SK-MEL-5 (cell line): ENCODE data around the gene PEX14. TPM values are rescaled to one million over a fixed set of nuclear protein-coding genes. Genes with fewer than 3 reads are reported as not detected.

ENCODE experiments used
- DNase-seq: peaks from one replicate; pipeline ENCODE4 v3.0.0-alpha.2; 2016; ENCODE audit warnings: low read depth, low spot score
- in situ Hi-C: cut with HindIII; loops from 2 replicates; pipeline ENCODE4 v1.10.0; 2016; ENCODE audit warnings: low sequenced_read_pairs, high pct_unique_total_duplicates, low pct_unique_long_range_greater_than_20kb
- total RNA-seq: library from RNA; depleted of rRNA; stranded (reverse); fragments of >200 nt; shearing (Covaris generic); gene quantifications from 2 replicates; pipeline ENCODE4 v1.2.3, GENCODE V29; 2014

The PEX14 gene
- total RNA-seq, 1 experiment from 2014 or later, result 9.7 TPM

DNA sequence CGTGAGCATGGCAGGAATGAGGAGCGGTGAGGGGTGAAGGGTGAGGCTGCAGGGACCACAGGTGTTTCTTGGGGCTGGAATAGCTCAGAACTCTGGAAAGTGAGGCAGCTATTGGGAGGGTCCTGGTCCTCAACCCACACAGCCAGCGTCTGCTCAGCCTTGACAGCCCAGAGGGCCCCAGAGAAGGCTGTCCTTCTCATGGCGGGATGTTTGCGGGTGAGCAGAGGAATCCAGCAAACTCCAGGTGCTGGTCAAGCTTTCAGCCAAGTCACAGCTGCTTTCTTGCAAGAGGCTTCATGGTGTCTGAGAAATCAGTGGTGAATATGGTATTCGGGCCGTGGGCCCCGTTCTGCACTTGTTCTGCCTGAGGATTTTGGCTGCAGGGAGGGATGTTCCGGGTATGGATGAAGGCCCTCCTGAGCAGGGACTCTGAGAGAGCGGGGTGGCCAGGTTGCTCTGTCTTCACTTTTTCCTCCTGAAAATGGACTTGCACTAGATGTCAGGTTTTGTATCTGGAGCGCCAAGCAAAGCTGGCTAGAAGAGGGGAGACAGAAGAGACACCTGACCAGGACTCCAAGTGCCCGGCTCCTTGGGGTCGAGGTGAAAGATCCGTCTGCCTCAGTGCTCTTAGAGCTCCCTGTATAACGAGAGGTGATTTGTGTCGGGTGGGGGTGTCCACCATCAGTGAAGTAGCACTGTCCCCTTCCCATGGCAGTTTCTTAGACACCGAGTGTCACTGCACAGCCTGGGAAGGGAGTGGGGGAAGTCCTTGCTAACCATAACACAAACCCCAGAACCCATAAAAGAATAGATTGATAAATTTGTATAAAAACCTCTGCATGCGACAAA lies 139.9 kb downstream of the PEX14 start:
- in situ Hi-C loops, result no loop called here
- DNase-seq, result no peak

- DNase-seq, result no peak
- in situ Hi-C loops, result no loop called here
Measured at GRCh38 chr1:10615332-10615731, 140.6 kb downstream of the PEX14 start.

- in situ Hi-C loops, result no loop called here
Measured at GRCh38 chr1:10615932-10616671, 141.4 kb downstream of the PEX14 start.

DNA sequence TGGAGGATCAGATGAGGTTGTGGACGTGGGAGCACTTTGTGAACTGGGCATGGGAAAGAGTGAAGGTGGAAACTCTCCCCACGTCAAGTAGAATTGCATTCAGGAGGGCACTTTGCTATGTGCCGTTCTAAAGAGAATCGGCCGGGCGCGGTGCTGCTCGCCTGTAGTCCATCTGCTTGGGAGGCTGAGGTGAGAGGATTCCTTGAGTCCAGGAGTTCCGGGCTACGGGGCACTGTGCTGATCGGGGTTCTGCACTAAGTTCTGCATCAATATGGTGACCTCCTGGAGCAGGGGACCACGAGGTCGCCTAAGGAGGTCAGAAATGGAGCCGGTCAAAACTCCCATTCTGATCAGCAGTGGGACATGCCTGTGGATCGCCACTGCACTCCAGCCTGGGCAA lies 141.9 kb downstream of the PEX14 start:
- in situ Hi-C loops, result no loop called here
- no peak for DNase-seq

More at GRCh38 chr1:10615932-10616671, 141.4 kb downstream of the PEX14 start:
- DNase-seq, result no peak

GRCh38 chr1:10617318-10617717 lies 142.6 kb downstream of the PEX14 start:
- no peak for DNase-seq
- in situ Hi-C loops, result no loop called here

- in situ Hi-C loops, result no loop called here
- no peak for DNase-seq
Measured at GRCh38 chr1:10617931-10618885, 143.5 kb downstream of the PEX14 start.

- no peak for DNase-seq
- in situ Hi-C loops, result no loop called here
Measured at GRCh38 chr1:10620776-10621175, 146.0 kb downstream of the PEX14 start.

- DNase-seq, result no peak
Measured at GRCh38 chr1:10621906-10622305, 147.2 kb downstream of the PEX14 start.

GRCh38 chr1:10622910-10623685 lies 148.3 kb downstream of the PEX14 start:
- DNase-seq, result no peak
- in situ Hi-C loops, result no loop called here

More at GRCh38 chr1:10621906-10622305, 147.2 kb downstream of the PEX14 start:
- in situ Hi-C loops, result no loop called here

DNA sequence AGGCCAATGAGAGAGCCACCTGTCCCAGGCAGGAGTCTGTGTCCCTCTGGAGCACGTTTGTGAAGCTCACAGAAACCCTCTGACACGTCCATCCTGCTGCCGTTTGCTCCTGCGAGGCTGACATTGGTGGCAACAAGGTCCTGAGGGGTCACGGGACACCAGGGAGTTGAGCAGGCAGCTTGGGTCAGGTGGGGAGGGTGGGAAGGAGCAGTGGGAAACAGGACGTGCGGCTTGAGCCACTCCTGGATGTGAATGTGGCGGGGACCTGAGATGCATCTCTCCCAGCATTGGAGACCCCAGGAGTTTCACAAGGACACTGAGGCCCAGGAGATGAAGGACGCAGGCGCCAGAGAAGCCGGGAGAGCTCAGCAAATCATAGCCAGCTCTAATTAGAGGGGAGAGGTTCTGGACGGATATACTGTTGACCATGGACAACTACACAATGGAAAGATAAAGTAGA lies 149.0 kb downstream of the PEX14 start:
- in situ Hi-C loops, result no loop called here
- no peak for DNase-seq

DNA sequence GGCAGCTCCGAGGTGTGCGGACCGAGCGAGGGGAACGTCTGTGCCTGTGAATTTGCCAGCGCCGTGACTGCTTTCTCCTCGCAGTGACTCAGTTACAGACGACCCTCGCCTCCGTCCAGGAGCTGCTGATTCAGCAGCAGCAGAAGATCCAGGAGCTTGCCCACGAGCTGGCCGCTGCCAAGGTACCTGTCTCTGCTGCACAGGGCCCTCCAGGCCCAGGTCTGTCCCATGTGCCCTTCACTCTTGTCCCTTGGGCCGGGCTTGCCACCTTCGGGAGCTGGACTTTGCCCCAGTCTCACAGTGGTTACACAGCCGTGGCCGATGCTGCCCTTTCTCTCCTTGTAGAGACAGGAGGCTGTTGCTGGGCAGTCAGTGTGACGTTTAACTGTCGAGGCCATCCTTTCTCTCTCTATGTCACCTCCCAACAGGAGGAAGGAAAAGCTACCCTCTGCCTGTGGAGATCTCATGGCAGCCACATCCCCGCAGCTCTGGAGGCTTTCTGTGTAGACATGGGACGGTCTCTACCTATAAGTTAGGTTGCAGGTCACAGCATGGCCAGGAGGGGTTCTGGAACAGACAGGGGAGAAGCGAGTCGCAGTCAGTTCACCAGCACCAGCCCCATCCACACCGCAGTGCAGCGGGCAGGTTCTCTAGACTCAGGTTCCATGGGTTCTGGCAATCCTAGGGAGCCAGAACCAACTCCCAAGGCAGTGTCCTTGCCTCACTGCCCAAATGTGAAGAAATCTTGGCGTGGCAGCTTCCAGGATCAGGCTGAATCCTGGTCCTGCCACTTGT lies 149.7 kb downstream of the PEX14 start:
- no peak for DNase-seq
- in situ Hi-C loops, result no loop called here

DNA sequence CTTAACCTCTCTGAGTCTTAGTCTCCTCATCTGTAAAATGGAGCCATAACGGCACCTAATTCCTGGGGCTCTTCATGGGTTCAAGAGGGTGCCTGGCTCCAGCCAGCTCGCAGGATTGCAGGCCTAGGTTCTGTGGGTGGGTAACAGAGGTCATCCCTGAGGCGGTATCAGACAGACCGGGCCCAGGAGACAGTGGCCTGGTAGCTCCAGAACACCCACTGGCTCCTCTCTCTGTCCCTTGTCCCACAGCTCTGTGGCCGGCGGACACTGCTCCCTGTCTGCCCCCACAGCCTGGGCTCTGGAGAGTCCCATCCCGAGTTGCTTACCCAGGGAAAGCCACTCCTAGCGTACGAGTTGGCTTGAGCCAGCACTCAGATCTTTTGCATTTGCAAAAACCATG lies 150.3 kb downstream of the PEX14 start:
- in situ Hi-C loops, result no loop called here
- no peak for DNase-seq

- no peak for DNase-seq
- in situ Hi-C loops, result no loop called here
Measured at GRCh38 chr1:10625554-10625953, 150.8 kb downstream of the PEX14 start.

DNA sequence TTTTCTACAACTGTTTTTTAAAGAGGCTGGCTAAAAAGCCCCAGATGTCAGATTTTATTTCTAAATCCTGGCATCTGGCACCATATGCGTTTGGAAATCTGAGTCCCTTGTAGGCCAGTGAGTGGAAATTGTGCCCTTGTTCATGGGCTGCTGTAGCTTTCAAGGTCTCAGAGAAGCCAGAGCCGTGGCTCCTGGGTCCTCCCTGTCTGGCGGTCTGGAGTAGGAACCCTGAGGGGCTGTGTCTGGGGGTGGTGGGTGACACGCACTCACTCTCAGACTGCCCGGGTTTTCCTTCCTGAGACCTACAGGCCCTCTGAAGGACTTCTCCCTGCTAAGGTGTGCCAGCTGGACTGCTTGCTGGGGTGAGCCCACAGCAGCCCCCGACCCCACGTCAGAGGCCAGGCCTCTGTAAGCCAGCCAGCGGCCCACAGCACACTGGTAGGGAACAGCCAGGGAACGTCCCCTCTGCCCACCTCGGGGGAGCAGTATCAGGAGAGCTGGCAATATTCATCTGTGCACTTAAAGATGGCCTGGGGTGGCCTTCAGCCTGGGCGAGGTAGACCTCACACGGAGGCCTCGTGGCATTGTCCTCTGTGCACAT lies 151.5 kb downstream of the PEX14 start:
- no peak for DNase-seq
- in situ Hi-C loops, result no loop called here

GRCh38 chr1:10626791-10627410 lies 152.2 kb downstream of the PEX14 start:
- in situ Hi-C loops, result no loop called here
- no peak for DNase-seq

GRCh38 chr1:10628685-10629084 lies 153.9 kb downstream of the PEX14 start:
- no peak for DNase-seq
- in situ Hi-C loops, result no loop called here
